ENCODE data around the gene MSH2.

DNA sequence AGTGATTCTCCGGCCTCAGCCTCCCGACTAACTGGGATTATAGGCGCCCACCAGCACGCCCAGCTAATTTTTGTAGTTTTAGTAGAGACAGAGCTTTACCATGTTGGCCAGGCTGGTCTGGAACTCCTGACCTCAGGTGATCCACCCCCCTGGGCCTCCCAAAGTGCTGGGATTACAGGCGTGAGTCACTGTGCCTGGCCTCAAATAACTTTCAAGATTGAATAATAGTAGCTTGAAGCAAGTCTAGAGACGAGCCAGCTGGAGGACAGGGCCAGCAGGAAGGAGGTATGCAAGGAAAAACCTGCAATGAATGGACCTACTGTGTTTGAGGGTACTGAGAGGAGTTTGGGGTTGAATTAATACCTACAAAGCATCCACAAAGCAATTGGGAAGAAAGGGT is 87.5 kb downstream of the MSH2 start:
- TF ChIP-seq, protein P1, sequence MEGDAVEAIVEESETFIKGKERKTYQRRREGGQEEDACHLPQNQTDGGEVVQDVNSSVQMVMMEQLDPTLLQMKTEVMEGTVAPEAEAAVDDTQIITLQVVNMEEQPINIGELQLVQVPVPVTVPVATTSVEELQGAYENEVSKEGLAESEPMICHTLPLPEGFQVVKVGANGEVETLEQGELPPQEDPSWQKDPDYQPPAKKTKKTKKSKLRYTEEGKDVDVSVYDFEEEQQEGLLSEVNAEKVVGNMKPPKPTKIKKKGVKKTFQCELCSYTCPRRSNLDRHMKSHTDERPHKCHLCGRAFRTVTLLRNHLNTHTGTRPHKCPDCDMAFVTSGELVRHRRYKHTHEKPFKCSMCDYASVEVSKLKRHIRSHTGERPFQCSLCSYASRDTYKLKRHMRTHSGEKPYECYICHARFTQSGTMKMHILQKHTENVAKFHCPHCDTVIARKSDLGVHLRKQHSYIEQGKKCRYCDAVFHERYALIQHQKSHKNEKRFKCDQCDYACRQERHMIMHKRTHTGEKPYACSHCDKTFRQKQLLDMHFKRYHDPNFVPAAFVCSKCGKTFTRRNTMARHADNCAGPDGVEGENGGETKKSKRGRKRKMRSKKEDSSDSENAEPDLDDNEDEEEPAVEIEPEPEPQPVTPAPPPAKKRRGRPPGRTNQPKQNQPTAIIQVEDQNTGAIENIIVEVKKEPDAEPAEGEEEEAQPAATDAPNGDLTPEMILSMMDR (IDR thresholded peaks at IDR 0.05; ENCODE audit: low read depth, low read length) = no peak
- no peak for TF ChIP-seq EZH2phosphoT487 (IDR thresholded peaks at IDR 0.05; ENCODE audit: low read depth)
